AG08396 (cell line): Measurements from ENCODE around the gene HOXA1.

Experiments
- DNase-seq: peaks from one replicate; pipeline ENCODE4 v3.0.0; 2012; ENCODE audit warnings: low spot score, mixed read lengths

HOXA1 gene

GRCh38 chr7:27092819-27093110, 3.0 kb downstream of the HOXA1 start:
- DNase-seq, result no peak

GRCh38 chr7:27091941-27092818, 3.6 kb downstream of the HOXA1 start:
- DNase-seq, result no peak

- DNase-seq, result no peak
Observed at GRCh38 chr7:27091105-27091504, 4.7 kb downstream of the HOXA1 start.

- DNase-seq, result no peak
Observed at GRCh38 chr7:27088002-27088922, 7.5 kb downstream of the HOXA1 start.

GRCh38 chr7:27083646-27084045, 12.2 kb downstream of the HOXA1 start:
- DNase-seq, result no peak

- no peak for DNase-seq
Observed at GRCh38 chr7:27082171-27082570, 13.6 kb downstream of the HOXA1 start.

GRCh38 chr7:27080844-27081436, 14.9 kb downstream of the HOXA1 start:
- no peak for DNase-seq

- DNase-seq, result no peak
Observed at GRCh38 chr7:27079234-27079975, 16.4 kb downstream of the HOXA1 start.

- DNase-seq, result no peak
Observed at GRCh38 chr7:27078616-27079233, 17.1 kb downstream of the HOXA1 start.

GRCh38 chr7:27073076-27073475, 22.7 kb downstream of the HOXA1 start:
- DNase-seq, result no peak

GRCh38 chr7:27071622-27072390, 24.0 kb downstream of the HOXA1 start:
- DNase-seq, result no peak

- DNase-seq, result no peak
Observed at GRCh38 chr7:27068259-27068658, 27.5 kb downstream of the HOXA1 start.

- no peak for DNase-seq
Observed at GRCh38 chr7:27066148-27066547, 29.7 kb downstream of the HOXA1 start.

GRCh38 chr7:27065709-27066108, 30.1 kb downstream of the HOXA1 start:
- DNase-seq, result no peak

- DNase-seq, result no peak
Observed at GRCh38 chr7:27064661-27065060, 31.1 kb downstream of the HOXA1 start.

- no peak for DNase-seq
Observed at GRCh38 chr7:27064159-27064558, 31.6 kb downstream of the HOXA1 start.

- no peak for DNase-seq
Observed at GRCh38 chr7:27062946-27063345, 32.9 kb downstream of the HOXA1 start.

- DNase-seq, result no peak
Observed at GRCh38 chr7:27053153-27053552, 42.6 kb downstream of the HOXA1 start.

- no peak for DNase-seq
Observed at GRCh38 chr7:27051451-27051850, 44.3 kb downstream of the HOXA1 start.

- DNase-seq, result no peak
Observed at GRCh38 chr7:27048438-27048837, 47.4 kb downstream of the HOXA1 start.
